ENCODE measurements around the gene CD109. TPM values are rescaled to one million over a fixed set of nuclear protein-coding genes. Genes with fewer than 3 reads are reported as not detected.

CD109 gene
- total RNA-seq, 1 experiment from 2014 or later = 3.2 TPM

DNA sequence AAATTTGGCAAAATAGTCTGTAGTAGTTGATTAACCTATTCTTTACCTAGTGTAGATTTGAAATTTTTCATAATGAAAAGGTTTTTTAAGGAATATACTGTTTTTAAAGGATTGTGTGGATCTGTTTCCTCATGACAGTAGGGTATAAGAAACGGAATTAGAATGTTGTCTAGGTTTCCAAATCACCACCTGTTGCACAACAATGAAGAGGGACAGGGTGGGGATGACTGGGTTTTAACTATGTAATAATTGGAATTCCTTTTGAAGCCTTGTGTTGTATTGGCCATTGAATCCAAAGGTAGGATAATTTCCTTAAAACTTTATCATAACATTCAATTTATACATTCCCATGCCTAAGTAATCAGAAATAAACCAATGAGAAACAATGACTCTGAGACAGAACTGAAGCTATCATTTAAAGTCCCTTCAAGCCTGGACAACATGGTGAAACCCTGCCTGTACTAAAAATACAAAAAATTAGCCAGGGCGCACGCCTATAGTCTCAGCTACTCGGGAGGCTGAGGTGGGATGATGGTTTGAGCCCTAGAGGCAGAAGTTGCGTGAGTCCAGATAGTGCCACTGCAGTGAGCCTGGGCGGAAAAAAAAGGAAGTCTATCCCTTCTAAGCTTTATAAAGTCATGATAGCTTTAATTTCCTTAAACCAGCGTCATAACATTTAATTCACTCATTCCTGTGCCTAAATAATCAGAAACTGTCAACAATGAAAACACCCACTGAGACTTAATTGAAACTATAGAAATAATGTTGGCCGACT, 23.9 kb upstream of the CD109 start:
- Histone ChIP-seq H2BK15ac (ENCODE audit: low read depth, low read length) (no peak overlapping the region), H3T11ph (ENCODE audit: low read length) (no peak overlapping the region), H4K8ac (replicated peaks; ENCODE audit: insufficient read length, low read depth, low read length) (no peak overlapping the region), H3K27me3 (ENCODE audit: insufficient read depth, low read length) (no peaks in the 10 kb centered on the region), H3K56ac (ENCODE audit: insufficient read length, low read depth, low read length) (no peak overlapping the region), H3K4ac (ENCODE audit: low read depth, low read length) (no peak overlapping the region), H3K9ac (ENCODE audit: extremely low read depth, insufficient read length, low read length) (no peak overlapping the region), H2AFZ (ENCODE audit: low read length) (no peak overlapping the region), H3K79me2 (ENCODE audit: insufficient read depth, low read length) (no peaks in the 10 kb centered on the region), H3K4me2 (ENCODE audit: insufficient read depth, insufficient read length, low read length) (no peak overlapping the region), H3K23ac (ENCODE audit: insufficient read length, low read depth, low read length) (no peak overlapping the region), H3K18ac (ENCODE audit: insufficient read length, low read depth, low read length) (no peak overlapping the region), H2BK12ac (ENCODE audit: insufficient read length, low read depth, low read length) (no peak overlapping the region), H2AK5ac (ENCODE audit: insufficient read length, low read length) (no peak overlapping the region), H3K79me1 (ENCODE audit: insufficient read depth, low read depth, low read length, poor library complexity, severe bottlenecking) (no peaks in the 10 kb centered on the region), H3K4me1 (ENCODE audit: insufficient read depth, low read length) (no peaks in the 10 kb centered on the region), H2BK120ac (ENCODE audit: low read depth, low read length, poor library complexity, severe bottlenecking) (no peak overlapping the region), H2BK20ac (ENCODE audit: low read depth, low read length, poor library complexity, severe bottlenecking) (no peak overlapping the region), H3K14ac (ENCODE audit: insufficient read depth, low read length) (no peak overlapping the region), H3K9me3 (ENCODE audit: control insufficient read depth, low read depth, low read length) (no peaks in the 10 kb centered on the region), H4K20me1 (ENCODE audit: control insufficient read depth, insufficient read depth, insufficient read length) (no peaks in the 10 kb centered on the region), H3K27ac (ENCODE audit: insufficient read length, low read depth, low read length) (no peak overlapping the region), H4K91ac (ENCODE audit: insufficient read length, low read depth, low read length) (no peak overlapping the region), H2BK5ac (ENCODE audit: insufficient read length, low read length) (no peak overlapping the region), H3K23me2 (ENCODE audit: insufficient read length, low read depth, low read length, poor library complexity, severe bottlenecking) (no peaks in the 10 kb centered on the region), H4K5ac (ENCODE audit: insufficient read length, low read depth, low read length) (no peak overlapping the region)
- no peak overlapping the region for H3K27ac Mint-ChIP-seq
- H3K27me3 Mint-ChIP-seq (ENCODE audit: low read depth) = no peaks in the 10 kb centered on the region; the same call in 1 of the 2 replicates
- DNase-seq = no peak
- peaks cover 0 to 2% of the 10 kb centered on the region in 2 experiments; a peak in 1 of 4 replicates for H3K4me1 Mint-ChIP-seq
- TF ChIP-seq, protein P1, sequence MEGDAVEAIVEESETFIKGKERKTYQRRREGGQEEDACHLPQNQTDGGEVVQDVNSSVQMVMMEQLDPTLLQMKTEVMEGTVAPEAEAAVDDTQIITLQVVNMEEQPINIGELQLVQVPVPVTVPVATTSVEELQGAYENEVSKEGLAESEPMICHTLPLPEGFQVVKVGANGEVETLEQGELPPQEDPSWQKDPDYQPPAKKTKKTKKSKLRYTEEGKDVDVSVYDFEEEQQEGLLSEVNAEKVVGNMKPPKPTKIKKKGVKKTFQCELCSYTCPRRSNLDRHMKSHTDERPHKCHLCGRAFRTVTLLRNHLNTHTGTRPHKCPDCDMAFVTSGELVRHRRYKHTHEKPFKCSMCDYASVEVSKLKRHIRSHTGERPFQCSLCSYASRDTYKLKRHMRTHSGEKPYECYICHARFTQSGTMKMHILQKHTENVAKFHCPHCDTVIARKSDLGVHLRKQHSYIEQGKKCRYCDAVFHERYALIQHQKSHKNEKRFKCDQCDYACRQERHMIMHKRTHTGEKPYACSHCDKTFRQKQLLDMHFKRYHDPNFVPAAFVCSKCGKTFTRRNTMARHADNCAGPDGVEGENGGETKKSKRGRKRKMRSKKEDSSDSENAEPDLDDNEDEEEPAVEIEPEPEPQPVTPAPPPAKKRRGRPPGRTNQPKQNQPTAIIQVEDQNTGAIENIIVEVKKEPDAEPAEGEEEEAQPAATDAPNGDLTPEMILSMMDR (conservative IDR thresholded peaks at IDR 0.05) = no peak
- H3K9me3 Mint-ChIP-seq = no peaks in the 10 kb centered on the region
- no CpG with 5 or more reads among the region's 8 CpGs for WGBS (ENCODE audit: extremely low coverage, insufficient read length, low lambda C conversion rate)
- H3K36me3 Mint-ChIP-seq (ENCODE audit: insufficient read depth in 1 of 3, low read depth in 3 of 3) = no peaks in the 10 kb centered on the region
- no peak overlapping the region for H3K4me3 Mint-ChIP-seq
